ENCODE measurements around the gene PCSK6.

The PCSK6 gene

DNA sequence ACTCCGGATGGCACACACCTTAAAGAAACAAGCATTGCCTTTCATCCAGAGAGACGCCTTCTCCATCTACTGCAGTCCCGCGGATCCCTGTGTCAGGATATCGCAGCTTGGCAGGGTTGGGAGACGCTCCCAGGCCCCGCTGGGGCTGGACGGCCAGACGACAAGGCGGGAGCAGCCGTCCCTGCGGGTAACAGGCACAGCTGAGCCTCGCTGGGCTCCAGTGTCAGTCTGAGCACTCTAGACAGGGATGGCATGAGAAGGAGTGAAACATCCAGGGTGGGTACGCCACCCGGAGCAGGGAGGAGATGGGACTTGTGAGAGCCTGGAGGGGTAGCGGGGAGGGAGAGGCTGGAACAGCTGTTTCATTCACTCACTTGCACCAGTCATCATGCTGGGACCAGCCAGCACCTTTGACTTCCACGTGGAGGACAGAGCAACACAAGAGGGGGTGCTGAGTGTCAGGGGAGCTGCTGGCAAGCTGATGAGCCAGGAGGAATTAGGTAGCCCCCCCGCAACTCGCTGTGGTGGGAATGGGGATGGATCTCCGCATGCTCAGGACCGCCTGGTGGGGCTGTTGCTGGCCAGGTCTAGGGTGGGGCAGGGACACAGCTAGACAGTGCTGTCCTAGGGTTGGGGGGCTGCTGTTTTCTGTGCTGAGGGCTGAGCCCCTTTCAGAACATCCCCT is 162.9 kb downstream of the PCSK6 start:
- DNase-seq (ENCODE audit: low read depth), result no peak

DNA sequence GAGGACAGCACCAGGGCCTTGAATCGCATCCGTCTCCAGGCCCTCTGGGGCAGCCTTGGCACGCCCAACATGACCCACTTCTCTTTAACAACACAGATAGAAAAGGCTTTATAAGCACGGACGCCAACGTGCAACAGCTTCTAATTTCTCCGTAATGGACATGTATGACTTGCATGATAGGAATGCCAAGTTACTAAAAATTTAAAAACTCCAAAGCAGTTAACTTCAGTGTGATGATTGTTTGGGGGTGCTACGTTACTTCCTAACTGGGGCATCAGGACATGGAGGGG is 163.5 kb downstream of the PCSK6 start:
- DNase-seq (ENCODE audit: low read depth), result no peak

DNA sequence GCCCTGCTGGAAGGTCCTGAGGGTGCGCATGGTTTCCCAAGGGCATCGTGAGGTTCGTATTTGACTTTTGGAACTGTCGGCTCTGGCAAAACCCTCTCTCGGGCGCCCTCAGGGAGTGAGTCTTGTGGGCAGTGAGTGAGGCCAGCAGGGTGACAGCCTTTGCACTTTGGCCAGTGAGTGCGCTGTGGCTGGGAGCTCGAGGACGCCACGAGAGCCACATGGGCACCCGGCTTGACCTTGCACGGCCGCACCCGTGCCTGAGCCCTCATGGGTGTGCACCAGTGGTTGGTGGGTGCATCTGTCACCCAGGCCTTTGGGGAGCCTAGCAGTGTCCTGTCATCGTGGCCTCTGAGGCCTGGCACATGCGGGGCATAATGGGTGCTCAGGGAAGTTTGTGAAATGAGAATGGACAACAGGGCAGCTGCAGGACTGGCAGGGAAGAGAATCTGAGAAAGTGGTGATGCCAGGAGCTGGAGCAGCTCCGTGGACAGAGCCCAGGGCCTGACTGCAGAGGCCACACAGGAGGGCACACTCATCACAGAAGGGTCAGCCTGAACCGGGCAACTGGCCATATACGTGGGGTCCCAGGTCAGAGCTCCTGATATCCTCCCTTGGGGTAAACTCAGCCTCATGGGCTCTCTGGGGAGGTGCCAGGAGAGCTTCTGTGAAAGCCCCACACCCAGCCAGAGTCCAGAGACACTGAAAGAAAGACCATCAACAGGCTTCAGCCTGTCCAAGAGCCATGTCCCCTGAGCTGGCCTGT is 164.1 kb downstream of the PCSK6 start:
- DNase-seq (ENCODE audit: low read depth), result no peak

DNA sequence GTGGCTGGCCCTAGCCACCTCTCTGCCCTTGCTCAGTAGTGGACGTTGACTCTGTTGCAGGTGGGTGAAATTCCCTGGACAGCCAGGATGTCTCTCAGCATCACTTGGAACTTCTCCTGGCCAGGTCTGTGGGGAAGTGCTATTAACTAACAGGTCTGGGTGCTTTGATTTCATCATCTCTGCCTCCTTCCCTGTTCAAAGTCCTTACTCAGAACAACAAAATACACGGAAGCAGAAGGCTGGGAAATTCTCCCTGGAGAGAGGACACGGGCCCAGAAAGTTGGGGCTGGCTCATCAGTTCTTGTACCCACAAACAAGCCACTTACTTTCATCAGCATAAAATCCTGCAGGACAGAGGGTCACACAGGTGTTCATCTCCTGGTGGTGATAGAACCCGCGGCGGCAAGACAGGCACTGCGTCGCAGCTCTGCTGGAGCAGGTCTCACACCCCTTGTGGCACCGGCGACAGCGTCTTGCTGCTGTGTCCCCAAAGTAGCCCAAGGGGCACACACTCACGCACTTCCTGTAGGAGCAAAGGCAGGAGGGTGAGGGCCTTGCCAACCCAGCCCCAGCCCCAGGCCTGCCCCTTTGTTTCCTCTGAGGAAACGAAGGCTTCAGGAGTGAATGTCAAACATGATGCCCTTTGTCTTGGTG is 164.9 kb downstream of the PCSK6 start:
- no peak for DNase-seq (ENCODE audit: low read depth)

DNA sequence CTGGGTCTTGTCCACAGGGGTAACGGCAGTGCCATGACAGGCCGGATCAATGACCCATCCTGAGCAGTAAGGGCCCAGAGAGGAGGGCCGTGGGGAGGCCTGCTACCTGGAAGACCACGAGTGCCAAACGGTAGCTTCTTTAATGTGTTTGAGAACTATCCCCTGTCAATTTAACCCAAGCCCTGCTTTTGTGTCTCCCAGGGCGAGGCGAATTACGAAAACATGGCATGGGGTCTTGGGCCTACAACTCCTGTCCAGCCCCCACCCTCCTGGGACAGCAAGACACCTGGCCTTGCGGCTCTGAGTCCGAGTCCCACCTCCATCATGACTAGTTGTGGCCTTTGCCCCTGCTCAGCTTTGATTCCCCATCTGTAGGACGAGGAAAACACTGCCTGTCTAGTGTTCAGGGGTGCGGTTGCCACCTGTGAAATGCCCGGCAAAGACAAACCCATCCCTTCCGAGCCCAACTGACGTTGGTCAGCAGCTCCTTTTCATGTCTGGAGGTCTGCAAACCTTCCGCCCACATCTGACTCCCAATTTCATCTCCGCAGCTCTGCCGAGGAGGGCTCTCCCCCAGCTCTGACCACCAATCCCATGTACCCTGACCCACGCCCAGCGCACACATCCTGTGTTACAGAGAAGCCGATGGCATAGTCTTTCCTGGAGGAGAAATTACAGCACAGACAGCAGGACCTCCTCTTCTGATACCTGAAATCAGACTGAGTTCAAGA is 165.5 kb downstream of the PCSK6 start:
- no peak for DNase-seq (ENCODE audit: low read depth)

DNA sequence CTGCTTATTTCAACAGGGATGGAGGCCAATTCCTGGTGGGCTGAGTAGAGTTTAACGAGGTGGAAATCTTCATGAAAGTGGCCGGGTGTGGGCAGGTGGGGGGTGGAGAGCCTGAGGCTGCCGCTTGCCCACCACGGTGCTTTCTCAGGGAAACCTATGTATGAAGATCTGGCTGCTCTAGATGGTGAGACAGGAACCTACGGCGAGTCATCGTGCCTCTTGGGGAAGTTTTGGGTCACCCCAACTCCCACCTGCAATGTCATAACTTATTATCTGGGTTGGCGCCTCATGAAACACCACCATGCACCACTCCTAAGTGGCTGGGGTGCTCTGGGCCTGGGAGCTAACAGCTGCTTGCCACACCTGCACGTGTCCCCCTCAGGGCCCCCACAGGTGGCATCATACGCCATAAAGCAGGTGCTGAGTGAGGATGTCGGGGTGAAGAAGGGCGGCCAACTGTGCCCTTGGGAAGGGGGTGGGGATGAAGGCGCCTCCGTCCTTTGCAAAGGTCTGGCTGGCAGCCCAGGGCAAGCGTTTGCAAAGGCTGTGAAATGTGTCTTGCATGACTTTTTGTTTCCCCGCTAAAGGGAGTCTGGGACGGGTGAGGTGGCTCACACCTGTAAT is 166.5 kb downstream of the PCSK6 start:
- no peak for DNase-seq (ENCODE audit: low read depth)

DNA sequence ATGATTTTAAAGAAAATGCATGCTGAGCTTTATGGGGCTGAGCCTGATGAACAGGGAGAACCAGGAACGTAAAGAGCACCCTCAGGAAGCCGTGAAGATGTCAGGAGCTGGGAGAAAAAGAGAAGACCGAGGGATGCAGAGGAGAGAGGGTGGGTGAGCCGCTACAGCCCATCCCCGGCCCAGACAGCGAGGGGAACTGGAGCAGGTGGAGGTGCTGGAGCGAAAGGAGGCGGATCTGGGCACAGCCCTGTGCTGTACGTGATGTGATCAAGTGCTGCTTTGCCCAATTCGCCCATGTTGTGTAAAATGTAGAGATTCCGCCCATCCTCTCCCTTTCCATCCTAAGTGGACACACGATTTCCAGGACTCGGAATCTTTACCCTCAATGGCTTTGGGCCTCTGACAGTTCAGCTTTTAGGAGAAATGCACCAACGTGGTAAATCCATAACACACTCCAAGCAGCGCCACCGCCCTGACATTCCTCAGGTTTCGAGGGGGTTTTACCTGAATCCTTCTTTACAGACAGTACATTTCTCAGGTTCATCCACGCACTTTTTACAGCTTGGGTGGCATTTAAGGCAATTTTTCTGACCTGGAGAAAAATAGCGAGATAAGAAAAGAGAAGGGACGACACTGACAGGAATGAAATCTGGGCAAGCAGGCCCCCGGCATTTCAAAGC is 167.4 kb downstream of the PCSK6 start:
- DNase-seq (ENCODE audit: low read depth), result no peak

DNA sequence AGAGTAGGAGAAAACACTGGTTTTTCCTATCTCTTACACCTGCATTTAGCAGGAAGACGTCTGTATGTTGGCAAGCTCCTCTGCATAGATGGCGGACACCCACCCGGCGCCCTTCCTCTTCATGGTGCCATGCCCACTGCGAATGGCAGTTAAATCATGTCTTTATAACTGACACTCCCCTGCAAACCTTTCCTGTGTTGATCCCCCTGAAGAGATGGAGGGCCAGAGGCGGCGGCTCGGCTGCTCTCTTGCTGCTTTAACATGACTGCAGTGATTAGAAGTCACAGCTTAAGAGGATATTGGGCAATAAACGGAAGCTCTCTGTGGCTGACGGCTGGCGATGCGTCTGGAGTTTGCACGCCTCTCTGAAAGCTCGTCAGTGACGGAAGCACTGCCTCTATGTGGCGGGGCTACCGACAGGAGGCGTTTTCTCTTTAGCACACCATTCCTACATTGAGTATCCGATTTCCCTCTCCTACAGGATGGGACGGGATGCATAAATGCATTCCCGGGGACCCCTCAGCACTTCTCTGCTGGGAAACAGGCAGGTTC is 168.9 kb downstream of the PCSK6 start:
- DNase-seq (ENCODE audit: low read depth), result no peak

DNA sequence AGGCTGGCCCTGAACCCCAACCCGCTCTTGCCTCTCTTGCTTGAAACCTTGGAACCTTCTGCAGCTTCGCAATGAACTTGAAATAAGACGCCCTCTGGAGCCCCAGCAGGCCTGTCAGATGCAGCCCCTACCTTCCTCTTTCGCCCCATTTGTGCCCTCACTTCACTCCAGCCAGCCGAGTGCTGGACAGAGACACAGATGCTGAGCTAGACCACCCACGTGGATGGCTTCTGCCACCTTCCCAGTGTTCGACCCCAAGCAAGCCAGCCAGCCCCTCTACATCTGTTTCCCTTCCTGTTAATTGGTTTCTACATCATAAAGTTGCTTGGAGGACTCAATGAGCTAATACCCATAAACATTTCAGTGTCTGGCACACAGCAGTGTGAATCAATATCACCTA is 170.7 kb downstream of the PCSK6 start:
- DNase-seq (ENCODE audit: low read depth), result no peak

DNA sequence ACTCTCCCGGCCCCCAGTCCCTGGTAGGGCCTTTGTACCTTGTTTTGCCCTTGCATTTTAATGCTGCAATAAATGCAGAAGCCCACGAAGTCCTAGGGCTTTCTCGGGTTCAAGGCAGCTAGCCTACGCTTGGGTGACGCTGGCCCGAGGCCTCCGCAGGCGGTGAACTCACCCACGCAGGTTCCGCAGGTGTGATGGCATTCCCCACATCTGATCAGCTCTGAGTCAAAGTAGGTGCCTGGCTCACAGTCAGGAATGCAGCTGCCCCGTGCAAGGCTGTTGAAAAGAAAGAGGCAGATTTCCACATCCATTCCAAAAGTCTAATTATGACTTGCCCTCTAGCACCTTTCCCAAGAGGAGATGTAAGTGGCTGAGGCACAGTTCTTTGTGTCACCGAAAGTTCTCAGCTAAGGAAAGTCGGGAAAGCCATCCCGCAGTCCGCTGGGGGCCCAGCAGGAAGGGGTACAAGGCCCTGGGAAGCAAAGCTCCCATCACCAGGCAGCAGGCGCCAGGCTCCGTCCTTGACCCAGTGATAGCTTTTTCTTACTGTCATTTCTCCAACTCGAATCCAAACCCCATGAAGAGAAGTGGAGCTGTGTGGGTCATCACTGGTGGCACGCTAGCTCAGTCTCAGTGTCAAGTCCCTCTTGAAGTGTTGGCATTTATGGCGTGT is 171.2 kb downstream of the PCSK6 start:
- no peak for DNase-seq (ENCODE audit: low read depth)

DNA sequence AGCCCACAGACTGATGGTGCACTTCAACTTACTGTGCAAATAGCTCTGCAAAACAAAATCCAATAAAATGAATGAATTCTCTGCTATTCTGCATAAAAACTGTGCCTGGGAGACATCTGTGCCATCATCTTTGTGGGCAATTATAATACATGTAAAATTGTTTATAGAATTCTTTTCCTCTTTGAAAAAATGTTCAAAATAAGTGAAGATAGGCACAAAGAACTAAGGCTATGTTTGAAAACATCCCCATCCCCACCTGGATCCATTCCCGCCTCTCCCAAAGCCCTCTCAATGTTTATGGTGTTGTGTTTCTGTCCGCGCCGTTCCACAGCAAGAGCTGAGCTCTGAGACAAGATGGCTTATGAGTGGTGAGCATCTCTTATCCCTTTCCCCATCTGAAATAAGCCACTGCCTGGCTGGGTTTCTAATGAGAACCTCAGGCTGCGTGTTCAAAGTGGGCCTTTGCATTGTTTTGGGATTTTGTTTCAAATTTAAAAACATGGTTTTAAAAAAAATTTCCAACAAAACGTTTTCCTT is 172.1 kb downstream of the PCSK6 start:
- no peak for DNase-seq (ENCODE audit: low read depth)

DNA sequence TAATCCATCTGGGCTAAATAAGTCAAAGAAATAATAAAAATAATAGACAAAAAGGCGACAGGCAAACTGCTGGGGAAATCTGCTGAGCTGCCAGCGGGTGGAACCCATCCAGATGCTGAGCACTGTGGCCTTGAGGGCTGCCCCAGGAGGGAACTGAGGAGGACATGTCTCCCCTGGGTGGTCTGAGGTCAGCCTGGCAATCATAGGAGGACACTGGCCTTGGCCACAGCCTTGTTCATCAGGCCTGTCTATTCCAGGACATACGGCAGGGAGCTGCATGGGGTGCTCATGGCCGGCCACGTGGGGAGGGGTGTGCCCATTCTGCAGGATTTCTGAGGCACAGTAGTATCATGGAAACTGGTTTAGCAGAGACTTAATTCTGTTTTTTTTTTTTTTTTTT is 173.0 kb downstream of the PCSK6 start:
- DNase-seq (ENCODE audit: low read depth), result no peak

DNA sequence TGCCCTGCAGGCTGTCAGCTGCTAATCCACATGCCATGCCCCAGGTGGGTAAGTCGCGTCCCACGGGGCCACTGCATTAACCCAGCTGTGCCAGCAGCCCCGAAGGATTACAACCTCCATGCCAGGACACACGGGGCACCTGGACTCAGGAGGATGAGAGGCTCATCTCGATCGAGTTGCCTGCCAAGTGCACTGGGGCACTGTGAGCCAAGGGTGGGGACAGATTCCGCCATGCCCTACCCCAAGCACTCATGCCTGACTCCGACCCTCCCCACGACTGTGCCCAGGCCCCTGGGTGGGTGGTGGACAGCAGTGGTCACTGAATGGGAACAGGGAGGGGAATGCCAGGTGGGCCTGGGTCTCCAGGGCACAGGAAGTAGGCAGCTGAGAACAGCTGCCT is 173.8 kb downstream of the PCSK6 start:
- DNase-seq (ENCODE audit: low read depth), result no peak

DNA sequence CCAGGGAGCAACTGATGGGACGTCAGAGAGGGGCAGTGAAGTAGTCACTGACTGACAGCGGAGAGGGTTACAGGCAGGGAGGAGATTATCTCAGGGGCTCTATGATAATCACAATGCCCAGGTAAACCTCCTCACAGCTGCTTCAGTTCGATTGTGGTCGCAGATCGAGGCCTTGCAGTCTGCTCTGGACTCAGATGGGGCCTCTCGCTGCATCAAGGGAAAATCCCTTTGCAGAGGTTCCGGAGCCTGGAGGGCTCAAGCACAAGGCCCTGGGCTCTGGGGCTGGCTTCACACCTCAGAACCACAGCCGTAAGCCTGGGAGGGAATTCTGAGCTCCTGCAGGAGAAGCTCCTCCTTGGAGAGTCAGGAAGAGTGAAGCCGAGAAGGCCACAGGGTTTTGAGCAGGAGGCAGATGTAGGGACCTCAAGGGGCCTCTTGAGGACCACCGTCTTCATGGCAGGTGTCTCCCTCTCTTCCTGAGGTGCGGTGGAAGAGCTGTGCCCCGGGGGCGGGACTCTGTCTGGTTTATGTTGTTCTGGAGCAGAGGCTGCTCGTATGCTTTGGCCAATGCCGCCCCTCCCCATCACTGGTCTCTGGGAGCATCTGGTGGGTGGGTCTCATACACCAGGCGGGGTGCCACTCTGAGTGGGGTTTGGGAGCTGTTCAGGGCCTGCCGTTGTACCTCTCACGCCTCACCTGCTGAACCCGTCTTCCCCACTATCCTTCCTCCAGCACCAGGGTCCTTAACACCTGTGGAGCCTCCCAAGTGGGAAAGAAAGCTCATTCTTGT is 175.0 kb downstream of the PCSK6 start:
- no peak for DNase-seq (ENCODE audit: low read depth)

DNA sequence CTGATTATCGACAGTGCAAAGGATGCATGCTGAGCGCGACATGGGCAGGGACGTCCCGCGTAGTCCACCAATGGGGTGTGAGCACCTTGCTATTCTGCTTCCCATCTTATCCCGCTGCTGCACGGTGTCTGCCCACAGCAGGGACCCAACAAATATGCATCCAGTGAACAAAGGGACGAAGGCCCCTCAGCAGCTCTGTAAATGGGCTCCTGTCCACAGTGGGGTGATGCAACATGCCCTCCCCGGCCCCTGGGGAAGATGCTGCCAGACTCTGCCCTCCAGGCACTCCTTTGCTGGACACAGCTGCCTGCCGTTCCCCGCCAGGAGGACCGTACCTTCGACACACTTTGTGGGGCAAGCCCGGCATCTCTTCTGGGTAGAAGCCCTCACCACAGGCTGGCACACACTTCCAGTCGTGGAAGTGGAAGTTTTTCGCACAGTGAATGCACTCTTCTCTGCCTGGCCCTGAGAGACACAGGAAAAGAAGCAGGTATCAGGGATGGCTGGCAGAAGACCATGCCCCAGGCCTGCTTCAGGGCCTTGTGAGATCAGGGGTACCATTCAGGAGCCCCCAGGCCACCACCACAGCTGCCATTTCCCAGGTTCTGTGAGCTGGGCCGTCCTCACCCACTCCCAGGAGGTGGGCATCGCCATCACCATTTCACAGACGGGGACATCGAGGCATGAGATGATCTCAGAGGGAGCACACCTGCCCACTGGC is 176.3 kb downstream of the PCSK6 start:
- no peak for DNase-seq (ENCODE audit: low read depth)

DNA sequence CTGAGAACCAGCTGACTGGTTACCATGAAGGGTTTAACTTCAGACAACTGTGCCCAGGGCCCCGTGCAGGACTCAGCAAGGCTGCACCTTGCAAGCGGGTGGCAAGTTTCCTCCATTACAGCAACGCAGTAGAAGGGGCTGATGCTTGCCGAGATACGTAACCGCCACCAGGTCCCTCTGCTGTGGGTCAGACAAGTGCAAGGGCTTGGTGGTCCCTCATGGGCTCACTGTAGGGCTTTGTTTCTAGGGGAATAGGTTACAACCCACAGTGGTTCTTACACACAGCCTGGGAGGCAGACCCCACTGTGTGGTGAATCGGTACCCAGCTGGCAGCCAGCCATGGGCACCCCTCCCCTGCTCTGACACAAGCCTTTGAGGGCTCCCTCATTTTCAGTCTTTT is 179.0 kb downstream of the PCSK6 start:
- no peak for DNase-seq (ENCODE audit: low read depth)

DNA sequence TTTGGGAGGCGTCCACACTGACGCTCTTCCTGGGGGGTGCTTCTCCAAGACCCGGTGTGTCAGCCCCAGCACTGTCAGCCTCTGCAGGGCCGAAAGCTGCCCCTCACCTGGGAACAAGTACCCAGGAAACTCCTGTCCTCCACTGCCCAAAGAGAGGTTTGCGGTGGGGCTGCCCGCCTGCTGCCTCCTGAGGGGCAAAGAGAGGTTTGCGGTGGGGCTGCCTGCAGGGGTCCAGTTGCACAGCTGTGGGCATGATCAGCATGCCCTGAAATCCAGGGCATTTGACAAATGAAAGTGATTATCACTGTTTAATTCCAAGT is 179.4 kb downstream of the PCSK6 start:
- no peak for DNase-seq (ENCODE audit: low read depth)

DNA sequence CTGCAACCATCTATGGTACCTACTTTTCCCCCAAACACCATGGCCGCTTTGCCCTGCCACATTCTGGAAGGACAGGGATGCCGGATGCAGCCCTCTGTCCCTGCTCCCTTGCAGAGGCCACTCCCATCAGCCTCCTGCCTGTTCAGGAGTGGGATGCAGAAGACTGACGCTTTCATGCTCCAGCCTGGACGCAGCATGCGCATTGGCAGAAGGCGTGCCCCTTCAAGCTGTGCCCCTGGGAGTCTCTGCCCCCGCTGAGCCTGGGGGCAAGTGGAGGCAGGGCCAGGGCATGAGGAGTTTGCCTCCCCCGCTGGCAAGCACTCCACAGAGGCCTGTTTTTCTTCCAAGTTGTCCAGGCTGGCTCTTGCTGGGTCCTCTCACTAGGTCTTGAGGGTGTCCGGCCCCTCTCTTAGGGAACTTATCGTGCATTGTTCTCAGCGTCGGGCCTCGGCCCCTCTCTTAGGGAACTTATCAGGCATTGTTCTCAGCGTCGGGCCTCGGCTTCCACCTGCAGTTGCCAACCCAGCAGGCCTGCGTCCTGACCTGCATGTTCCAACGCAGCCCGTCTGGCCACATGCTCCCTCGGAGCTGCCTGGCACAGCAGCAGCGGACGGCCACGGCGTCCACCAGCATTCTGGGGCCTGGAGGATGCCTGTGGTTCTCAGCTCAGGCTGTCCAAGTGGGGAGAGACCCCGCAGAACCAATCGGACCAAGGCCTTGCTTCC is 179.9 kb downstream of the PCSK6 start:
- DNase-seq (ENCODE audit: low read depth), result no peak
